Measurements from ENCODE around the gene ADARB2.

GRCh38 chr10:1567152-1567551 lies 170.2 kb downstream of the ADARB2 start:
- TF ChIP-seq CTCF (IDR thresholded peaks at IDR 0.05; ENCODE audit: poor library complexity) (no peak), EZH2 (IDR thresholded peaks at IDR 0.05; ENCODE audit: borderline replicate concordance) (no peak), EZH2phosphoT487 (IDR thresholded peaks at IDR 0.05; ENCODE audit: low read depth, severe bottlenecking, unreplicated experiment) (no peak)

All from hepatocyte (in vitro differentiated cells).